ENCODE data around the gene SAT2. TPM values are rescaled to one million over a fixed set of nuclear protein-coding genes. Genes with fewer than 3 reads are reported as not detected.

Gene SAT2
- total and polyA plus RNA-seq, 2 experiments from 2014 or later: 56.7 to 69.4 TPM

DNA sequence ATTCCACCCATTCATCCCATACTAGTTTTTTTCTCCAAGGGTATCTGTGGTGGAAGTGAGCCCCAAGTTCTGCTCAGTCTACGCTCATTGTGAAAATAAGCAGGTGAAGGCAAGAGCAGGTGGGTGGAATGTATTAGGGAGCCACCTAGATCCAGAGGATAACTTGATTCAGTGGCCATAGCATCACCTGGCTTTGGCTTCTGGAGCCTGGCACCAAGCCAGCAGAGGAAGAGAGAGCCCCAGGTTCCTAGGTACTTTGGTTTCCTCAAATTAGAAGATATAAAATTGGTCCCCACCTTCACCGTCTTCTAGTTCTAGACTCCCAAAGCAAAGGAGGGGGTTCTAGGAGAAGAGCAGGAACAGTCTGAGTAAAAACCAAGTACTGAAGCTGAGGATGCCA lies 17.0 kb downstream of the SAT2 start:
- Histone ChIP-seq H3K4me3 (no peak overlapping the region), H3K36me3 (ENCODE audit: insufficient read depth) (0 out of 2 replicates have a peak, but pooled peaks cover 6% of the 10 kb centered on the region), H3K9me2 (ENCODE audit: insufficient read depth) (no peaks in the 10 kb centered on the region), H3K27me3 (ENCODE audit: insufficient read depth) (no peaks in the 10 kb centered on the region; the same call in 1 of the 2 replicates), H3K79me2 (replicated peaks; ENCODE audit: insufficient read depth) (peaks cover 64% of the 10 kb centered on the region), H3K4me2 (no peak overlapping the region), H4K20me1 (replicated peaks; ENCODE audit: insufficient read depth) (peaks cover 46% of the 10 kb centered on the region), H3K27ac (ENCODE audit: low read depth) (no peak overlapping the region), H3F3A (replicated peaks; ENCODE audit: low read depth) (peaks cover 19% of the 10 kb centered on the region; the same call in 1 of the 2 replicates), H3K4me1 (ENCODE audit: insufficient read depth) (peaks cover 23% of the 10 kb centered on the region), H2AFZ (no peak overlapping the region)
- TF ChIP-seq ZNF114 (CRISPR knock-in tag; IDR thresholded peaks at IDR 0.05) (no peak), ZNF331 (CRISPR knock-in tag; IDR thresholded peaks at IDR 0.05; ENCODE audit: low read depth) (no peak), CREB1 (CRISPR knock-in tag; IDR thresholded peaks at IDR 0.05; ENCODE audit: low read depth) (no peak), JUNB (IDR thresholded peaks at IDR 0.05; ENCODE audit: unreplicated experiment) (no peak), STAT1 (IDR thresholded peaks at IDR 0.05; ENCODE audit: unreplicated experiment) (no peak)
- TF ChIP-seq, protein P1, sequence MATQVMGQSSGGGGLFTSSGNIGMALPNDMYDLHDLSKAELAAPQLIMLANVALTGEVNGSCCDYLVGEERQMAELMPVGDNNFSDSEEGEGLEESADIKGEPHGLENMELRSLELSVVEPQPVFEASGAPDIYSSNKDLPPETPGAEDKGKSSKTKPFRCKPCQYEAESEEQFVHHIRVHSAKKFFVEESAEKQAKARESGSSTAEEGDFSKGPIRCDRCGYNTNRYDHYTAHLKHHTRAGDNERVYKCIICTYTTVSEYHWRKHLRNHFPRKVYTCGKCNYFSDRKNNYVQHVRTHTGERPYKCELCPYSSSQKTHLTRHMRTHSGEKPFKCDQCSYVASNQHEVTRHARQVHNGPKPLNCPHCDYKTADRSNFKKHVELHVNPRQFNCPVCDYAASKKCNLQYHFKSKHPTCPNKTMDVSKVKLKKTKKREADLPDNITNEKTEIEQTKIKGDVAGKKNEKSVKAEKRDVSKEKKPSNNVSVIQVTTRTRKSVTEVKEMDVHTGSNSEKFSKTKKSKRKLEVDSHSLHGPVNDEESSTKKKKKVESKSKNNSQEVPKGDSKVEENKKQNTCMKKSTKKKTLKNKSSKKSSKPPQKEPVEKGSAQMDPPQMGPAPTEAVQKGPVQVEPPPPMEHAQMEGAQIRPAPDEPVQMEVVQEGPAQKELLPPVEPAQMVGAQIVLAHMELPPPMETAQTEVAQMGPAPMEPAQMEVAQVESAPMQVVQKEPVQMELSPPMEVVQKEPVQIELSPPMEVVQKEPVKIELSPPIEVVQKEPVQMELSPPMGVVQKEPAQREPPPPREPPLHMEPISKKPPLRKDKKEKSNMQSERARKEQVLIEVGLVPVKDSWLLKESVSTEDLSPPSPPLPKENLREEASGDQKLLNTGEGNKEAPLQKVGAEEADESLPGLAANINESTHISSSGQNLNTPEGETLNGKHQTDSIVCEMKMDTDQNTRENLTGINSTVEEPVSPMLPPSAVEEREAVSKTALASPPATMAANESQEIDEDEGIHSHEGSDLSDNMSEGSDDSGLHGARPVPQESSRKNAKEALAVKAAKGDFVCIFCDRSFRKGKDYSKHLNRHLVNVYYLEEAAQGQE (IDR thresholded peaks at IDR 0.05; ENCODE audit: unreplicated experiment): no peak
- TF ChIP-seq, protein P2, sequence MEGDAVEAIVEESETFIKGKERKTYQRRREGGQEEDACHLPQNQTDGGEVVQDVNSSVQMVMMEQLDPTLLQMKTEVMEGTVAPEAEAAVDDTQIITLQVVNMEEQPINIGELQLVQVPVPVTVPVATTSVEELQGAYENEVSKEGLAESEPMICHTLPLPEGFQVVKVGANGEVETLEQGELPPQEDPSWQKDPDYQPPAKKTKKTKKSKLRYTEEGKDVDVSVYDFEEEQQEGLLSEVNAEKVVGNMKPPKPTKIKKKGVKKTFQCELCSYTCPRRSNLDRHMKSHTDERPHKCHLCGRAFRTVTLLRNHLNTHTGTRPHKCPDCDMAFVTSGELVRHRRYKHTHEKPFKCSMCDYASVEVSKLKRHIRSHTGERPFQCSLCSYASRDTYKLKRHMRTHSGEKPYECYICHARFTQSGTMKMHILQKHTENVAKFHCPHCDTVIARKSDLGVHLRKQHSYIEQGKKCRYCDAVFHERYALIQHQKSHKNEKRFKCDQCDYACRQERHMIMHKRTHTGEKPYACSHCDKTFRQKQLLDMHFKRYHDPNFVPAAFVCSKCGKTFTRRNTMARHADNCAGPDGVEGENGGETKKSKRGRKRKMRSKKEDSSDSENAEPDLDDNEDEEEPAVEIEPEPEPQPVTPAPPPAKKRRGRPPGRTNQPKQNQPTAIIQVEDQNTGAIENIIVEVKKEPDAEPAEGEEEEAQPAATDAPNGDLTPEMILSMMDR (conservative IDR thresholded peaks at IDR 0.05; ENCODE audit: low read depth in 2 of 2): no peak
- H3K27ac Mint-ChIP-seq: no peak overlapping the region
- DNase-seq (ENCODE audit: low spot score) (no peak), ATAC-seq (no peak)
- H3K9me3 Mint-ChIP-seq: no peaks in the 10 kb centered on the region; the same call in 2 of the 3 replicates
- no peak overlapping the region for H3K4me3 Mint-ChIP-seq
- H3K4me1 Mint-ChIP-seq: peaks cover 17% of the 10 kb centered on the region
- H3K27me3 Mint-ChIP-seq (ENCODE audit: insufficient read depth, low read depth, poor library complexity): peaks cover 11% of the 10 kb centered on the region
- peaks cover 19% of the 10 kb centered on the region for H3K36me3 Mint-ChIP-seq (ENCODE audit: low read depth)

DNA sequence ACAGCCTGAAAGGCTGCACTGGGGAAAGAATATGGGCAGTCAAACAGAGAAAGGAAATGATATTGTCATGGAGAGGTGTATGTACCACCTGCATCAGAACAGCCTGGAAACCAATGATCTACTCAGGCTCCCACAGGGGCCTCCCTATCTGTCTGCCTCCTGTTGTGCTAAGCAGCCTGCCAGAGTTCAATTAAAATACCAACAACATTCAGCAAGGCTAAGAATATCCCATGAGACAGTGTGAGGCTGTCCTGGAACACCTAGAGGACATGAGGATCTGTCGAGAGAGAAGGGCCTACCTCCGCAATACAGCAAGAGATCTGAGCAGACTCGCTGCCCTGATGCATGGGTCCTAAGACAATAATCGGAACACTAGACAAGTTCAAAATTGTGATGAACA lies 21.3 kb downstream of the SAT2 start:
- H3K27ac Mint-ChIP-seq: no peak overlapping the region
- H3K4me1 Mint-ChIP-seq: no peaks in the 10 kb centered on the region; the same call in 1 of the 3 replicates
- H4K20me1 ChIP-seq (replicated peaks; ENCODE audit: insufficient read depth): peaks cover 23% of the 10 kb centered on the region
- no peak for TF ChIP-seq JUNB (IDR thresholded peaks at IDR 0.05; ENCODE audit: unreplicated experiment)
- no peak for TF ChIP-seq ZNF114 (CRISPR knock-in tag; IDR thresholded peaks at IDR 0.05)
- no peak for TF ChIP-seq STAT1 (IDR thresholded peaks at IDR 0.05; ENCODE audit: unreplicated experiment)
- TF ChIP-seq, protein P3, sequence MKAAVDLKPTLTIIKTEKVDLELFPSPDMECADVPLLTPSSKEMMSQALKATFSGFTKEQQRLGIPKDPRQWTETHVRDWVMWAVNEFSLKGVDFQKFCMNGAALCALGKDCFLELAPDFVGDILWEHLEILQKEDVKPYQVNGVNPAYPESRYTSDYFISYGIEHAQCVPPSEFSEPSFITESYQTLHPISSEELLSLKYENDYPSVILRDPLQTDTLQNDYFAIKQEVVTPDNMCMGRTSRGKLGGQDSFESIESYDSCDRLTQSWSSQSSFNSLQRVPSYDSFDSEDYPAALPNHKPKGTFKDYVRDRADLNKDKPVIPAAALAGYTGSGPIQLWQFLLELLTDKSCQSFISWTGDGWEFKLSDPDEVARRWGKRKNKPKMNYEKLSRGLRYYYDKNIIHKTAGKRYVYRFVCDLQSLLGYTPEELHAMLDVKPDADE (IDR thresholded peaks at IDR 0.05): no peak
- TF ChIP-seq EZH2phosphoT487 (IDR thresholded peaks at IDR 0.05; ENCODE audit: unreplicated experiment): no peak
- no peak for TF ChIP-seq CREB1 (CRISPR knock-in tag; IDR thresholded peaks at IDR 0.05; ENCODE audit: low read depth)
- TF ChIP-seq, protein P2 (conservative IDR thresholded peaks at IDR 0.05; ENCODE audit: low read depth in 2 of 2): no peak
- TF ChIP-seq POLR2AphosphoS5 (IDR thresholded peaks at IDR 0.05; ENCODE audit: low read depth): no peak
- no peak for TF ChIP-seq ZNF331 (CRISPR knock-in tag; IDR thresholded peaks at IDR 0.05; ENCODE audit: low read depth)

More for the DNA sequence above, 21.3 kb downstream of the SAT2 start:
- DNase-seq (ENCODE audit: low spot score) (no peak), ATAC-seq (no peak)
- H3K4me2 ChIP-seq: no peak overlapping the region
- peaks cover 4% of the 10 kb centered on the region; the same call in 1 of the 2 replicates for H3F3A ChIP-seq (replicated peaks; ENCODE audit: low read depth)
- H3K9me2 ChIP-seq (ENCODE audit: insufficient read depth): no peaks in the 10 kb centered on the region
- no peak overlapping the region for H3K27ac ChIP-seq (ENCODE audit: low read depth)
- Mint-ChIP-seq H3K9me3 (no peaks in the 10 kb centered on the region), H3K36me3 (ENCODE audit: low read depth) (peaks cover 53% of the 10 kb centered on the region), H3K4me3 (no peak overlapping the region), H3K27me3 (ENCODE audit: insufficient read depth, low read depth, poor library complexity) (peaks cover 4% of the 10 kb centered on the region)
- no peak overlapping the region for H3K4me3 ChIP-seq
- H3K27me3 ChIP-seq (ENCODE audit: insufficient read depth): no peaks in the 10 kb centered on the region
- H3K4me1 ChIP-seq (ENCODE audit: insufficient read depth): no peaks in the 10 kb centered on the region
- H3K36me3 ChIP-seq (ENCODE audit: insufficient read depth): peaks cover 40% of the 10 kb centered on the region
- H2AFZ ChIP-seq: no peak overlapping the region
- H3K79me2 ChIP-seq (replicated peaks; ENCODE audit: insufficient read depth): peaks cover 35% of the 10 kb centered on the region

Measured in GM23338 (cell line).